Right ventricle myocardium inferior (tissue), 1 donor: ENCODE measurements around the gene SCTR. TPM values are rescaled to one million over a fixed set of nuclear protein-coding genes. Genes with fewer than 3 reads are reported as not detected.

Source experiments
- ATAC-seq: fragments of 200-7000 bp; cut with Tn5 transposase; one replicate; pipeline ENCODE4 v1.9.1; 2020; ENCODE audit warnings: mild to moderate bottlenecking, moderate library complexity
- DNase-seq: peaks from one replicate; pipeline ENCODE4 v3.0.0; 2021; ENCODE audit errors: missing footprints
- intact Hi-C: fragments of 100-400 bp; cut with DNase I; formaldehyde crosslinking; loops from one replicate; pipeline ENCODE4 v1.11.0; 2022
- total RNA-seq: library from RNA; stranded (reverse); fragmentation: NEBNext Ultra II Directional; extraction: Animal tissue kit (Norgen Biotek cat#: 25700); gene quantifications from one replicate; pipeline ENCODE4 v1.2.1, GENCODE V29; 2021
- donor health status: DM: no; HTN: yes; CAD: no; lungs with severe emphysema.

Gene SCTR
- total RNA-seq, 1 donor from 2014 or later = 0.41 TPM

- DNase-seq (no peak), ATAC-seq (no peak)
- intact Hi-C loops = no loop called here
Observed at GRCh38 chr2:119439574-119440500, 84.4 kb downstream of the SCTR start.

GRCh38 chr2:119438726-119439284, 85.5 kb downstream of the SCTR start:
- intact Hi-C loops = no loop called here
- DNase-seq = no peak
- no peak for ATAC-seq

- intact Hi-C loops = no loop called here
- ATAC-seq (no peak), DNase-seq (no peak)
Observed at GRCh38 chr2:119438128-119438656, 86.1 kb downstream of the SCTR start.

GRCh38 chr2:119436993-119437772, 87.1 kb downstream of the SCTR start:
- DNase-seq (no peak), ATAC-seq (no peak)
- intact Hi-C loops = no loop called here

- DNase-seq = no peak
- intact Hi-C loops = no loop called here
- no peak for ATAC-seq
Observed at GRCh38 chr2:119435953-119436297, 88.4 kb downstream of the SCTR start.

- DNase-seq = no peak
- intact Hi-C loops = no loop called here
- ATAC-seq = no peak
Observed at GRCh38 chr2:119435081-119435952, 89.0 kb downstream of the SCTR start.

GRCh38 chr2:119434664-119435063, 89.6 kb downstream of the SCTR start:
- intact Hi-C loops = no loop called here
- ATAC-seq = no peak
- DNase-seq = no peak

- ATAC-seq (no peak), DNase-seq (no peak)
- intact Hi-C loops = no loop called here
Observed at GRCh38 chr2:119433636-119434327, 90.5 kb downstream of the SCTR start.

GRCh38 chr2:119432851-119433522, 91.3 kb downstream of the SCTR start:
- intact Hi-C loops = no loop called here
- ATAC-seq (no peak), DNase-seq (no peak)

GRCh38 chr2:119431976-119432850, 92.1 kb downstream of the SCTR start:
- DNase-seq (no peak), ATAC-seq (peak; percentile 17)
- intact Hi-C loops = no loop called here

- peak; percentile 78 for DNase-seq
- ATAC-seq = peak; percentile 83
- intact Hi-C loops = no loop called here
Observed at GRCh38 chr2:119431155-119431975, 92.9 kb downstream of the SCTR start, which contains the start of gene TMEM37. TSS of gene TMEM37 (plus strand) at chr2:119431854. CDS start at chr2:119431904, 50 bp downstream.

- DNase-seq (no peak), ATAC-seq (no peak)
- intact Hi-C loops = no loop called here
Observed at GRCh38 chr2:119430023-119430498, 94.2 kb downstream of the SCTR start.

- DNase-seq (no peak), ATAC-seq (peak; percentile 18)
- intact Hi-C loops = no loop called here
Observed at GRCh38 chr2:119429225-119429981, 94.9 kb downstream of the SCTR start.

- intact Hi-C loops = no loop called here
- DNase-seq (no peak), ATAC-seq (peak; percentile 35)
Observed at GRCh38 chr2:119428488-119429224, 95.6 kb downstream of the SCTR start.
